ENCODE results near the gene ZNF714.

- TF ChIP-seq CTCF (IDR thresholded peaks at IDR 0.05; ENCODE audit: insufficient read depth, low read length): no peak
- no peak for TF ChIP-seq REST (IDR thresholded peaks at IDR 0.05; ENCODE audit: insufficient replicate concordance, low read depth)
- TF ChIP-seq SPI1 (IDR thresholded peaks at IDR 0.05; ENCODE audit: borderline replicate concordance, low read depth): no peak
These were observed 76.6 kb downstream of the ZNF714 start for GRCh38 chr19:21158523-21159135.
